Measurements from ENCODE around the gene RXFP2. TPM values are rescaled to one million over a fixed set of nuclear protein-coding genes. Genes with fewer than 3 reads are reported as not detected.

The RXFP2 gene
- total RNA-seq, 2 donors from 2014 or later = not detected

GRCh38 chr13:31843044-31843443, 103.7 kb downstream of the RXFP2 start:
- 77 to 83% methylated on average over 5 to 6 of the region's 6 CpGs for WGBS, 2 experiments (ENCODE audit: insufficient coverage in 1 of 2, insufficient read length in 1 of 2)
- Mint-ChIP-seq H3K4me1 (peaks cover 5% of the 10 kb centered on the region), H3K27me3 (ENCODE audit: insufficient read depth) (peaks cover 50% of the 10 kb centered on the region)

GRCh38 chr13:31846182-31846938, 107.0 kb downstream of the RXFP2 start:
- H3K9ac ChIP-seq (ENCODE audit: extremely low read depth, low read length, poor library complexity, severe bottlenecking) = no peak overlapping the region
- H3K27ac Mint-ChIP-seq = peak overlapping the region; percentile 23
- peaks cover 5% of the 10 kb centered on the region for H3K4me1 Mint-ChIP-seq
- TF ChIP-seq CTCF (conservative IDR thresholded peaks at IDR 0.05) = no peak
- H3K36me3 ChIP-seq (ENCODE audit: control insufficient read depth, insufficient read depth, low read length) = no peaks in the 10 kb centered on the region
- H3K4me3 Mint-ChIP-seq = peak overlapping the region; percentile 64
- no peaks in the 10 kb centered on the region for H3K9me3 ChIP-seq (ENCODE audit: control insufficient read depth, low read length)
- DNase-seq = peak; percentile 96
- no peaks in the 10 kb centered on the region for H3K4me1 ChIP-seq (ENCODE audit: control insufficient read depth, insufficient read depth, low read length)
- H3K4me3 ChIP-seq (ENCODE audit: low read length) = peak overlapping the region; percentile 86
- WGBS, 2 experiments (ENCODE audit: insufficient coverage in 1 of 2, insufficient read length in 1 of 2) = 0% methylated on average over 9 to 74 of the region's 74 CpGs
- H3K27me3 ChIP-seq (ENCODE audit: control insufficient read depth, insufficient read depth, low read length, poor library complexity, severe bottlenecking) = peaks cover 63% of the 10 kb centered on the region
- no peak overlapping the region for H3K27ac ChIP-seq (ENCODE audit: low read depth, low read length)
- peaks cover 67% of the 10 kb centered on the region for H3K27me3 Mint-ChIP-seq (ENCODE audit: insufficient read depth)
- H3K9me3 Mint-ChIP-seq = no peaks in the 10 kb centered on the region
- no peaks in the 10 kb centered on the region for H3K36me3 Mint-ChIP-seq (ENCODE audit: low read depth)

More at GRCh38 chr13:31843044-31843443, 103.7 kb downstream of the RXFP2 start:
- no peaks in the 10 kb centered on the region for H3K4me1 ChIP-seq (ENCODE audit: control insufficient read depth, insufficient read depth, low read length)
- H3K27ac ChIP-seq (ENCODE audit: low read depth, low read length) = no peak overlapping the region
- no peaks in the 10 kb centered on the region for H3K9me3 Mint-ChIP-seq
- no peak overlapping the region for H3K4me3 ChIP-seq (ENCODE audit: low read length)
- no peaks in the 10 kb centered on the region for H3K9me3 ChIP-seq (ENCODE audit: control insufficient read depth, low read length)
- H3K9ac ChIP-seq (ENCODE audit: extremely low read depth, low read length, poor library complexity, severe bottlenecking) = no peak overlapping the region
- TF ChIP-seq CTCF (conservative IDR thresholded peaks at IDR 0.05) = no peak
- no peak overlapping the region for H3K4me3 Mint-ChIP-seq
- no peak overlapping the region for H3K27ac Mint-ChIP-seq
- no peaks in the 10 kb centered on the region for H3K36me3 Mint-ChIP-seq (ENCODE audit: low read depth)
- DNase-seq = no peak
- peaks cover 50% of the 10 kb centered on the region for H3K27me3 ChIP-seq (ENCODE audit: control insufficient read depth, insufficient read depth, low read length, poor library complexity, severe bottlenecking)
- H3K36me3 ChIP-seq (ENCODE audit: control insufficient read depth, insufficient read depth, low read length) = no peaks in the 10 kb centered on the region

GRCh38 chr13:31846961-31847752, 107.8 kb downstream of the RXFP2 start:
- Histone ChIP-seq H3K9me3 (ENCODE audit: control insufficient read depth, low read length) (no peaks in the 10 kb centered on the region), H3K4me1 (ENCODE audit: control insufficient read depth, insufficient read depth, low read length) (no peaks in the 10 kb centered on the region), H3K36me3 (ENCODE audit: control insufficient read depth, insufficient read depth, low read length) (no peaks in the 10 kb centered on the region), H3K27ac (ENCODE audit: low read depth, low read length) (no peak overlapping the region), H3K27me3 (ENCODE audit: control insufficient read depth, insufficient read depth, low read length, poor library complexity, severe bottlenecking) (peaks cover 63% of the 10 kb centered on the region), H3K4me3 (ENCODE audit: low read length) (peak overlapping the region; percentile 86), H3K9ac (ENCODE audit: extremely low read depth, low read length, poor library complexity, severe bottlenecking) (no peak overlapping the region)
- Mint-ChIP-seq H3K9me3 (no peaks in the 10 kb centered on the region), H3K27ac (no peak overlapping the region), H3K4me3 (peak overlapping the region; percentile 64), H3K27me3 (ENCODE audit: insufficient read depth) (peaks cover 67% of the 10 kb centered on the region), H3K36me3 (ENCODE audit: low read depth) (no peaks in the 10 kb centered on the region), H3K4me1 (peaks cover 12% of the 10 kb centered on the region)
- DNase-seq = no peak
- no peak for TF ChIP-seq CTCF (conservative IDR thresholded peaks at IDR 0.05)
- 6 to 8% methylated on average over 14 to 33 of the region's 34 CpGs for WGBS, 2 experiments (ENCODE audit: insufficient coverage in 1 of 2, insufficient read length in 1 of 2)
